NCI-H510A treated with DMSO at 0.1 percent for 48 hours (cell line): ENCODE measurements around the gene APOBEC3G.
"Not testable (repeated sequence)": the region's sequence is repeated elsewhere in the genome, so short reads cannot be mapped to it uniquely, and the experiment has no call there.

Experiments used
- DNase-seq: peaks from one replicate; lab custom pipeline; 2025; lab: John Stamatoyannopoulos, UW

The APOBEC3G gene

GRCh38 chr22:39066442-39067276 is 10.4 kb upstream of the APOBEC3G start:
- not testable (repeated sequence) for DNase-seq

GRCh38 chr22:39068033-39068785 is 8.9 kb upstream of the APOBEC3G start:
- no peak for DNase-seq

- DNase-seq, result no peak
These were observed 6.9 kb upstream of the APOBEC3G start for GRCh38 chr22:39070186-39070585.

- not testable (repeated sequence) for DNase-seq
These were observed 4.5 kb upstream of the APOBEC3G start for GRCh38 chr22:39072581-39072981.

GRCh38 chr22:39073981-39074380 is 3.1 kb upstream of the APOBEC3G start:
- no peak for DNase-seq

GRCh38 chr22:39076155-39077025 is 685 bp upstream of the APOBEC3G start:
- not testable (repeated sequence) for DNase-seq

- DNase-seq, result not testable (repeated sequence)
These were observed 837 bp downstream of the APOBEC3G start for GRCh38 chr22:39077912-39078311.

- DNase-seq, result no peak
These were observed 1.3 kb downstream of the APOBEC3G start for GRCh38 chr22:39078329-39078728.

GRCh38 chr22:39079054-39079637 is 2.1 kb downstream of the APOBEC3G start:
- not testable (repeated sequence) for DNase-seq

GRCh38 chr22:39080052-39080762 is 3.1 kb downstream of the APOBEC3G start:
- DNase-seq, result no peak

- no peak for DNase-seq
These were observed 3.9 kb downstream of the APOBEC3G start for GRCh38 chr22:39081016-39081415.

- DNase-seq, result no peak
These were observed 4.5 kb downstream of the APOBEC3G start for GRCh38 chr22:39081598-39081997.

GRCh38 chr22:39083212-39084165 is 6.4 kb downstream of the APOBEC3G start:
- DNase-seq, result no peak

- DNase-seq, result no peak
These were observed 7.6 kb downstream of the APOBEC3G start for GRCh38 chr22:39084666-39085065.

- no peak for DNase-seq
These were observed 10.0 kb downstream of the APOBEC3G start for GRCh38 chr22:39087098-39087497.

- DNase-seq, result peak; percentile 24
These were observed 11.0 kb downstream of the APOBEC3G start for GRCh38 chr22:39087881-39088684.

- no peak for DNase-seq
These were observed 11.6 kb downstream of the APOBEC3G start for GRCh38 chr22:39088685-39089032.

- DNase-seq, result no peak
These were observed 12.9 kb downstream of the APOBEC3G start for GRCh38 chr22:39089928-39090327.

GRCh38 chr22:39090426-39091064 is 13.5 kb downstream of the APOBEC3G start:
- DNase-seq, result no peak
